Activated CD8-positive, alpha-beta T cell treated with anti-CD3 and anti-CD28 coated beads for 36 hours (primary cell): Measurements from ENCODE around the gene C10orf88. TPM values are rescaled to one million over a fixed set of nuclear protein-coding genes. Genes with fewer than 3 reads are reported as not detected.

Experiments
- ATAC-seq: fragments of 200-7000 bp; cut with Tn5 transposase; one replicate; pipeline ENCODE4 v1.10.0; 2021; ENCODE audit warnings: mild to moderate bottlenecking, moderate library complexity
- CTCF ChIA-PET: fragments of 350-600 bp; sonication (Branson Sonifier 250); formaldehyde crosslinking; loops from one replicate; lab custom pipeline; 2021; ENCODE audit warnings: antibody characterized with exemption; lab: Charles Lee
- POLR2A ChIA-PET: fragments of 350-600 bp; sonication (Branson Sonifier 250); formaldehyde crosslinking; loops from one replicate; lab custom pipeline; 2021; ENCODE audit warnings: antibody characterized with exemption; lab: Charles Lee
- DNase-seq: peaks from one replicate; pipeline ENCODE4 v3.0.0-alpha.2; 2020
- H3K27ac Mint-ChIP-seq: one replicate; pipeline ENCODE4 v1.8.0; 2021; ENCODE audit warnings: mild to moderate bottlenecking, mixed read lengths
- H3K27me3 Mint-ChIP-seq: one replicate; pipeline ENCODE4 v1.8.0; 2021; ENCODE audit warnings: mixed read lengths
- H3K36me3 Mint-ChIP-seq: one replicate; pipeline ENCODE4 v1.8.0; 2021; ENCODE audit warnings: low read depth, mixed read lengths
- H3K4me1 Mint-ChIP-seq: one replicate; pipeline ENCODE4 v1.8.0; 2021; ENCODE audit warnings: low read depth, mixed read lengths
- H3K4me3 Mint-ChIP-seq: one replicate; pipeline ENCODE4 v1.8.0; 2021; ENCODE audit warnings: mild to moderate bottlenecking, moderate library complexity, mixed read lengths
- H3K9me3 Mint-ChIP-seq: one replicate; pipeline ENCODE4 v1.8.0; 2021; ENCODE audit warnings: mixed read lengths
- intact Hi-C: fragments of 100-400 bp; cut with micrococcal nuclease; formaldehyde crosslinking; loops from one replicate; pipeline ENCODE4 v1.10.0; 2022
- total RNA-seq, 2 experiments: library from RNA; stranded (reverse); gene quantifications; one replicate each; pipeline ENCODE4 v1.2.3, GENCODE V29; 2021
- TF ChIP-seq, protein P1 (sequence below): fragments of 200-600 bp; IDR thresholded peaks from one replicate; pipeline ENCODE4 v1.8.0; 2022; ENCODE audit warnings: antibody characterized with exemption, mild to moderate bottlenecking

Gene C10orf88
- total RNA-seq, 2 experiments from 2014 or later, result 6.3 to 9.1 TPM

DNA sequence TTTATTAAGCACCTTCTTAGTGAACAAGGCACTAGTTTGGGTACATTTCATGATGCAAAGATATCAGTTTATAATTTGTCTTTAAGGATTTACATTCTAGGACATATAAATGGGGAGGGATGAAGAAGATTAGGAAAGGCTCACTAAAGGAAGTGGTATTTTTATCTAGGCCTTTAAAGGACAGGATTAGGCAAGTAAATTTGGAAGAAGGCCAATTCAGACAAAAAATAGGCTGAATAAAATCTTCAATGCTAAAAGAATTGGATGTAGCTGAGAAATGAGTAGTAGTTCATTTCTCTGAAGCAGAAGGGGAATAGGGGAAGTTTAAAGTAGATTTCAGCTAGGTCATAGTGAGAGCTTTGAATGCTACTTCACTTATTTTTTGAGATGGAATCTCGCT is 69.9 kb downstream of the C10orf88 start:
- DNase-seq, result no peak
- ChIA-PET CTCF (no interaction called here), POLR2A (no interaction called here)
- Mint-ChIP-seq H3K36me3 (peaks cover 33% of the 10 kb centered on the region), H3K9me3 (no peaks in the 10 kb centered on the region), H3K4me3 (no peak overlapping the region), H3K27me3 (no peaks in the 10 kb centered on the region), H3K27ac (no peak overlapping the region), H3K4me1 (peaks cover 16% of the 10 kb centered on the region)
- ATAC-seq, result no peak
- intact Hi-C loops, result no loop called here
- TF ChIP-seq, protein P1, sequence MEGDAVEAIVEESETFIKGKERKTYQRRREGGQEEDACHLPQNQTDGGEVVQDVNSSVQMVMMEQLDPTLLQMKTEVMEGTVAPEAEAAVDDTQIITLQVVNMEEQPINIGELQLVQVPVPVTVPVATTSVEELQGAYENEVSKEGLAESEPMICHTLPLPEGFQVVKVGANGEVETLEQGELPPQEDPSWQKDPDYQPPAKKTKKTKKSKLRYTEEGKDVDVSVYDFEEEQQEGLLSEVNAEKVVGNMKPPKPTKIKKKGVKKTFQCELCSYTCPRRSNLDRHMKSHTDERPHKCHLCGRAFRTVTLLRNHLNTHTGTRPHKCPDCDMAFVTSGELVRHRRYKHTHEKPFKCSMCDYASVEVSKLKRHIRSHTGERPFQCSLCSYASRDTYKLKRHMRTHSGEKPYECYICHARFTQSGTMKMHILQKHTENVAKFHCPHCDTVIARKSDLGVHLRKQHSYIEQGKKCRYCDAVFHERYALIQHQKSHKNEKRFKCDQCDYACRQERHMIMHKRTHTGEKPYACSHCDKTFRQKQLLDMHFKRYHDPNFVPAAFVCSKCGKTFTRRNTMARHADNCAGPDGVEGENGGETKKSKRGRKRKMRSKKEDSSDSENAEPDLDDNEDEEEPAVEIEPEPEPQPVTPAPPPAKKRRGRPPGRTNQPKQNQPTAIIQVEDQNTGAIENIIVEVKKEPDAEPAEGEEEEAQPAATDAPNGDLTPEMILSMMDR, result no peak

DNA sequence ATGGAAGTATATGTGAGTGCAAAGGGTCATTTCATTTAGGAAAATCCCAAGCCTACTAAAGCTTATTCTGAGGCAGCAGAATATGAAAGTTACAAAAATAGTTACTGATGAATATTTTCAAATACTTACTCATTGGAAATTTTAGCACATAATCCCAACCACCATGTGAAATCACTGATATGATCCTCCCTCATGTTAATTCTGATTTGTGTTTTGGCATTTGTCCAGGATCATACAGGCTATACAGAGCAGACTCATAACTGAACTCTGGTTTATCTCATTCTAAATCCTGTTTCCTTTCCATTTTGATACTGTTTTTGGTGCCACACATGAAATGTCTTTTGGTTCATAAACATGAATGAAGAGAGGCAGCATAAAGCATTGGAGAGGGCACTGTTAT is 71.3 kb downstream of the C10orf88 start:
- ChIA-PET CTCF (no interaction called here), POLR2A (no interaction called here)
- H3K4me1 Mint-ChIP-seq, result peaks cover 28% of the 10 kb centered on the region
- H3K36me3 Mint-ChIP-seq, result peaks cover 44% of the 10 kb centered on the region
- ATAC-seq (no peak), DNase-seq (no peak)
- H3K4me3 Mint-ChIP-seq, result no peak overlapping the region
- no peak overlapping the region for H3K27ac Mint-ChIP-seq
- no peaks in the 10 kb centered on the region for H3K9me3 Mint-ChIP-seq
- H3K27me3 Mint-ChIP-seq, result no peaks in the 10 kb centered on the region
- intact Hi-C loops, result no loop called here
- TF ChIP-seq, protein P1, result no peak

Other genes starting within 250 kb of the C10orf88 start
- 1 to 10 TPM; 1.3 to 1.5 TPM for gene CUZD1, start 108.4 kb downstream of the C10orf88 start, total RNA-seq
- 10 to 100 TPM in 1 of 2 experiments, 1 to 10 TPM in 1; 9.0 to 10.6 TPM for gene FAM24B, start 74.6 kb downstream of the C10orf88 start, total RNA-seq
- gene FAM24A, start 43.6 kb downstream of the C10orf88 start, total RNA-seq, result not detected
- 1 to 10 TPM; 4.3 to 4.8 TPM for gene PSTK, start 26.2 kb upstream of the C10orf88 start, total RNA-seq
- 10 to 100 TPM; 15.2 to 21.5 TPM for gene IKZF5, start 54.6 kb upstream of the C10orf88 start, total RNA-seq
- 10 to 100 TPM; 19.7 to 20.7 TPM for gene ACADSB, start 54.8 kb upstream of the C10orf88 start, total RNA-seq
- gene HMX3, start 181.7 kb upstream of the C10orf88 start, total RNA-seq, result under 1 TPM; 0.45 to 0.69 TPM
- gene HMX2, start 193.9 kb upstream of the C10orf88 start, total RNA-seq, result under 1 TPM; 0.43 to 0.90 TPM
- 100 to 1,000 TPM; 256 to 273 TPM for gene BUB3, start 200.2 kb upstream of the C10orf88 start, total RNA-seq